HTERT RPE-1 (cell line): Measurements from ENCODE around the gene SPTBN4.
"Not testable (repeated sequence)": the region's sequence is repeated elsewhere in the genome, so short reads cannot be mapped to it uniquely, and the experiment has no call there.

Experiments
- in situ Hi-C: fragments of 300-500 bp; cut with MboI; formaldehyde crosslinking; loops from 4 replicates; pipeline ENCODE4 v1.14.3; 2020; ENCODE audit warnings: low sequenced_read_pairs

Gene SPTBN4

GRCh38 chr19:40438284-40438683 lies 28.5 kb upstream of the SPTBN4 start:
- in situ Hi-C loops = no loop called here

GRCh38 chr19:40441719-40442253 lies 25.0 kb upstream of the SPTBN4 start:
- in situ Hi-C loops = no loop called here

GRCh38 chr19:40442328-40443130 lies 24.3 kb upstream of the SPTBN4 start:
- in situ Hi-C loops = no loop called here

GRCh38 chr19:40443131-40443999 lies 23.4 kb upstream of the SPTBN4 start:
- in situ Hi-C loops = no loop called here

- in situ Hi-C loops = no loop called here
These were observed 22.6 kb upstream of the SPTBN4 start, which contains the start of gene SERTAD3 for GRCh38 chr19:40444000-40444824. Gene SERTAD3, minus strand, starts transcription at chr19:40444335. Its CDS starts 2,255 bp downstream, at chr19:40442080.

GRCh38 chr19:40444825-40445312 lies 21.9 kb upstream of the SPTBN4 start:
- in situ Hi-C loops = no loop called here

GRCh38 chr19:40445780-40446262 lies 21.0 kb upstream of the SPTBN4 start:
- in situ Hi-C loops = no loop called here

GRCh38 chr19:40446263-40446784 lies 20.5 kb upstream of the SPTBN4 start:
- in situ Hi-C loops = no loop called here

GRCh38 chr19:40449506-40449905 lies 17.3 kb upstream of the SPTBN4 start:
- in situ Hi-C loops = no loop called here

GRCh38 chr19:40450664-40451063 lies 16.1 kb upstream of the SPTBN4 start:
- in situ Hi-C loops = no loop called here

- in situ Hi-C loops = no loop called here
These were observed 14.8 kb upstream of the SPTBN4 start for GRCh38 chr19:40452016-40452415.

GRCh38 chr19:40453151-40453735 lies 13.6 kb upstream of the SPTBN4 start:
- in situ Hi-C loops = no loop called here

GRCh38 chr19:40453943-40454342 lies 12.9 kb upstream of the SPTBN4 start:
- in situ Hi-C loops = not testable (repeated sequence)

- in situ Hi-C loops = no loop called here
These were observed 9.8 kb upstream of the SPTBN4 start for GRCh38 chr19:40457048-40457447.

- in situ Hi-C loops = no loop called here
These were observed 8.7 kb upstream of the SPTBN4 start for GRCh38 chr19:40457953-40458596.

- in situ Hi-C loops = no loop called here
These were observed 8.2 kb upstream of the SPTBN4 start for GRCh38 chr19:40458597-40458974.

GRCh38 chr19:40460185-40460584 lies 6.6 kb upstream of the SPTBN4 start:
- in situ Hi-C loops = no loop called here

- in situ Hi-C loops = no loop called here
These were observed 5.1 kb upstream of the SPTBN4 start for GRCh38 chr19:40461669-40462221.

GRCh38 chr19:40463587-40464037 lies 3.2 kb upstream of the SPTBN4 start:
- in situ Hi-C loops = not testable (repeated sequence)
